Gastrocnemius medialis (tissue), 4 donors: ENCODE measurements around the gene ERI3. TPM values are rescaled to one million over a fixed set of nuclear protein-coding genes. Genes with fewer than 3 reads are reported as not detected.

ENCODE experiments used
- ATAC-seq, 2 donors: fragments of 150-250 bp; one replicate each; pipeline ENCODE4 v1.9.1; 2016
- DNase-seq, 2 donors: peaks; one replicate each; pipeline ENCODE4 v3.0.0-alpha.2; 2019
- H3K27ac ChIP-seq, 4 donors: fragments of 200-600 bp; sonication (generic); 1 replicate in 1 of 4; 2 replicates in 3 of 4; pipeline ENCODE4 v1.5.1; 2016 to 2018; ENCODE audit warnings: mild to moderate bottlenecking in 2 of 4, moderate library complexity in 1 of 4
- H3K27me3 ChIP-seq, 3 donors: fragments of 200-600 bp; sonication (generic) in 2 of 3; 1 replicate in 1 of 3; 2 replicates in 2 of 3; pipeline versions ENCODE4 v1.5.1 to v1.6.0; 2016 to 2019; ENCODE audit warnings: mild to moderate bottlenecking in 1 of 3, moderate library complexity in 1 of 3
- H3K36me3 ChIP-seq, 2 donors: fragments of 200-600 bp; sonication (generic) in 1 of 2; one replicate each; pipeline ENCODE4 v1.5.1; 2017 to 2018
- H3K4me1 ChIP-seq, 2 donors: fragments of 200-600 bp; sonication (generic) in 1 of 2; one replicate each; pipeline ENCODE4 v1.5.1; 2016 to 2017; ENCODE audit warnings: mild to moderate bottlenecking in 2 of 2
- H3K4me3 ChIP-seq, 4 donors: fragments of 200-600 bp; sonication (generic) in 3 of 4; 1 replicate in 1 of 4; 2 replicates in 3 of 4; pipeline ENCODE4 v1.5.1; 2016 to 2019; ENCODE audit warnings: mild to moderate bottlenecking in 2 of 4
- H3K9me3 ChIP-seq, 3 donors: fragments of 200-600 bp; sonication (generic) in 2 of 3; 1 replicate in 1 of 3; 2 replicates in 2 of 3; pipeline ENCODE4 v1.5.1; 2016 to 2019
- CTCF ChIP-seq, 5 experiments: fragments of 450-650 bp in 3 of 5; fragments of 200-600 bp in 2 of 5; sonication (generic) in 2 of 5; IDR thresholded peaks in 4 of 5; conservative IDR thresholded peaks in 1 of 5; 1 replicate in 4 of 5; 2 replicates in 1 of 5; pipeline ENCODE4 v1.5.1; 2016 to 2019; ENCODE audit warnings: antibody characterized with exemption in 5 of 5, mild to moderate bottlenecking in 3 of 5, moderate library complexity in 3 of 5
- POLR2A ChIP-seq, 2 donors: fragments of 450-650 bp; IDR thresholded peaks; one replicate each; pipeline ENCODE4 v1.6.1; 2017; ENCODE audit warnings: antibody characterized with exemption in 2 of 2, mild to moderate bottlenecking in 2 of 2, moderate library complexity in 2 of 2
- in situ Hi-C, 4 donors: fragments of 200-750 bp; cut with MboI; loops; one replicate each; pipeline versions ENCODE4 v1.15.0 to v1.8.0; 2017; ENCODE audit warnings: low sequenced_read_pairs in 4 of 4
- intact Hi-C: fragments of 100-400 bp; cut with DNase I; formaldehyde crosslinking; loops from one replicate; pipeline ENCODE4 v1.15.1; 2023; ENCODE audit warnings: low total_unique reads
- total RNA-seq, 4 donors: library from RNA; depleted of rRNA; stranded (reverse); fragments of >200 nt; gene quantifications; one replicate each; pipeline versions ENCODE4 v1.1.0 to v1.2.3, GENCODE V29; 2016

ERI3 gene
- total RNA-seq, 4 donors from 2014 or later: 53.8 to 101 (median 79.8) TPM

GRCh38 chr1:44368471-44369151 lies 13.6 kb upstream of the ERI3 start:
- DNase-seq: no peak
- Histone ChIP-seq H3K4me1 (no peaks in the 10 kb centered on the region), H3K9me3 (no peaks in the 10 kb centered on the region), H3K27me3 (no peaks in the 10 kb centered on the region), H3K36me3 (no peaks in the 10 kb centered on the region), H3K4me3 (no peak overlapping the region), H3K27ac (no peak overlapping the region)
- ATAC-seq: no peak
- intact Hi-C loops (no loop called here), in situ Hi-C loops (no loop called here)
- no peak for TF ChIP-seq POLR2A (IDR thresholded peaks at IDR 0.05)
- no peak for TF ChIP-seq CTCF (IDR thresholded peaks at IDR 0.05 in 4 of 5, conservative IDR thresholded peaks at IDR 0.05 in 1 of 5)

- DNase-seq: no peak
- Histone ChIP-seq H3K9me3 (no peaks in the 10 kb centered on the region), H3K4me3 (no peak overlapping the region), H3K27me3 (no peaks in the 10 kb centered on the region), H3K36me3 (no peaks in the 10 kb centered on the region), H3K4me1 (no peaks in the 10 kb centered on the region), H3K27ac (no peak overlapping the region)
- intact Hi-C loops: no loop called here
- in situ Hi-C loops: no loop called here
- TF ChIP-seq POLR2A (IDR thresholded peaks at IDR 0.05): no peak
- no peak for TF ChIP-seq CTCF (IDR thresholded peaks at IDR 0.05 in 4 of 5, conservative IDR thresholded peaks at IDR 0.05 in 1 of 5)
- no peak for ATAC-seq
Observed at GRCh38 chr1:44367944-44368343, 12.9 kb upstream of the ERI3 start.

- in situ Hi-C loops (no loop called here), intact Hi-C loops (no loop called here)
- no peak for TF ChIP-seq POLR2A (IDR thresholded peaks at IDR 0.05)
- TF ChIP-seq CTCF (IDR thresholded peaks at IDR 0.05 in 4 of 5, conservative IDR thresholded peaks at IDR 0.05 in 1 of 5): no peak
Observed at GRCh38 chr1:44366371-44366975, 11.4 kb upstream of the ERI3 start.

GRCh38 chr1:44361478-44361877 lies 6.4 kb upstream of the ERI3 start:
- H3K36me3 ChIP-seq: no peaks in the 10 kb centered on the region
- no peaks in the 10 kb centered on the region for H3K4me1 ChIP-seq
- H3K4me3 ChIP-seq: no peak overlapping the region
- no peaks in the 10 kb centered on the region for H3K9me3 ChIP-seq
- no peak overlapping the region for H3K27ac ChIP-seq
- intact Hi-C loops: no loop called here
- TF ChIP-seq CTCF (IDR thresholded peaks at IDR 0.05 in 4 of 5, conservative IDR thresholded peaks at IDR 0.05 in 1 of 5): no peak
- no peaks in the 10 kb centered on the region for H3K27me3 ChIP-seq
- in situ Hi-C loops: no loop called here
- no peak for DNase-seq
- ATAC-seq: no peak

More at GRCh38 chr1:44366371-44366975, 11.4 kb upstream of the ERI3 start:
- ATAC-seq (no peak), DNase-seq (no peak)
- no peak overlapping the region for H3K27ac ChIP-seq
- H3K36me3 ChIP-seq: no peaks in the 10 kb centered on the region
- H3K4me1 ChIP-seq: no peaks in the 10 kb centered on the region
- no peaks in the 10 kb centered on the region for H3K9me3 ChIP-seq
- no peak overlapping the region for H3K4me3 ChIP-seq
- no peaks in the 10 kb centered on the region for H3K27me3 ChIP-seq
